ENCODE data around the gene FAM120A. TPM values are rescaled to one million over a fixed set of nuclear protein-coding genes. Genes with fewer than 3 reads are reported as not detected.

The FAM120A gene
- total and polyA plus RNA-seq, 11 donors, result 37.9 to 123 (median 113) TPM

DNA sequence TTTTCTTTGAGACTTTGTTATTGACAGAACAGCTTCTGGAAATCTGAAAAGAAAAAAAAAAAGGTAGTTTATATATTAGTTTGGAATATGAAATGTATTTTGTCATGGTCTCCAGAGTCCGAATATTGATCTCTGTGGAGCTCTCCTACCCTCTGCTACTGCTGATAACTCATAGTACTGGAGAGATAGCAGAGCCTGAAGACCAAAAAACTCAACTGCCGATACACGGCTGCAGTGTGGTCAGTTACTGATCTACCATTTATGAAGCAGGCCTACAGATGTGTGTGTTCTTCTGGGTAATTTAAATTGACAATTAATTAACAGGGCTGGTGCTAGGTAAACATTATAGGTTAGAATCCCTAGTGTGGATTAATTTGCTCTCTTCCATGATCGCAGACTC lies 3.8 kb upstream of the FAM120A start:
- no peak overlapping the region for H3K4me3 ChIP-seq
- H3K4me1 ChIP-seq, result peaks cover 0 to 20% (median 15%) of the 10 kb centered on the region in 12 donors
- no peak overlapping the region for H3K27ac ChIP-seq
- no peak for TF ChIP-seq POLR2A (IDR thresholded peaks at IDR 0.05)
- TF ChIP-seq CTCF (IDR thresholded peaks at IDR 0.05), result no peak
- DNase-seq, result no peak
- no peak for ATAC-seq
- no peaks in the 10 kb centered on the region for H3K9me3 ChIP-seq
- intact Hi-C loops (cut with DNase I), result loop anchor here in 2 of 10 donors (10.0 kb wide), 3 partner anchors 127 to 343 kb away; partner anchors contain the start of gene PHF2 (in 1 of the 2)
- WGBS, 4 donors, result 82 to 96% (median 95%) methylated on average over 4 of the region's 4 CpGs
- peaks cover 0 to 52% (median 43%) of the 10 kb centered on the region in 9 donors for H3K36me3 ChIP-seq
- no peaks in the 10 kb centered on the region for H3K27me3 ChIP-seq

GRCh38 chr9:93451849-93452709 lies 594 bp downstream of the FAM120A start:
- Histone ChIP-seq H3K9me3 (no peaks in the 10 kb centered on the region), H3K4me3 (peak overlapping the region; percentile 68 to 99 (median 93)), H3K4me1 (peaks cover 0 to 54% (median 41%) of the 10 kb centered on the region in 12 donors), H3K27ac (peak overlapping the region; percentile 77 to 97 (median 96)), H3K27me3 (no peaks in the 10 kb centered on the region), H3K36me3 (peaks cover 0 to 31% (median 28%) of the 10 kb centered on the region in 9 donors)
- DNase-seq, result peak; percentile 51 to 80 (median 57)
- TF ChIP-seq POLR2A (IDR thresholded peaks at IDR 0.05) (no peak), CTCF (IDR thresholded peaks at IDR 0.05) (peak in 2 of 12 donors; percentile 22 to 25)
- WGBS, 4 donors, result 0 to 1% (median 0%) methylated on average over 29 to 92 of the region's 92 CpGs
- intact Hi-C loops (cut with DNase I), result loop anchor here in 9 of 10 donors (1.0 to 10.0 kb wide), 11 partner anchors 50 to 355 kb away; partner anchors contain the start of genes CARD19 (in 2 of the 9) and NINJ1 (in 1 of the 9)
- peak in 3 of 4 donors; percentile 11 to 29 (median 25) for ATAC-seq

DNA sequence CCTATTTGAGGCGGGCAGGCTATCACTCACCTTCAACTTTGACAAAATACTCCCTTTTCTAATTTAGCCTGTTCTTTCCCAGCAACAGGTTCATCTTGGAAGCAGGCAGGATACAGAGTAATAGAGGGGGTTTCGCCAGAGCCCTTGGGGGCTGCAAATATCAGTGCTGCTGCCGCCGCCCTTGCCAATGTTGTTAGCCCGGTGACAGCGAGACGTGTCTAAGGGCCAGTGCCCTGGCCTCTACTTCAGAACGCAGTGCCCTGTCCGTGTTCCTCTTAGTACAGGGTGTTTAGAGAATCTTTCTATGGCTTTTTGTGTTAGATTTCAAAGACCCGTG lies 1.2 kb downstream of the FAM120A start:
- peaks cover 0 to 60% (median 41%) of the 10 kb centered on the region in 12 donors for H3K4me1 ChIP-seq
- intact Hi-C loops (cut with DNase I), result loop anchor here in 9 of 10 donors (1.0 to 10.0 kb wide), 11 partner anchors 50 to 355 kb away; partner anchors contain the start of genes CARD19 (in 2 of the 9) and NINJ1 (in 1 of the 9)
- ATAC-seq, result peak; percentile 8 to 45 (median 36)
- H3K27me3 ChIP-seq, result no peaks in the 10 kb centered on the region
- WGBS, 4 donors, result 0 to 1% (median 0%) methylated on average over 10 of the region's 10 CpGs
- peaks cover 0 to 25% (median 22%) of the 10 kb centered on the region in 9 donors for H3K36me3 ChIP-seq
- TF ChIP-seq POLR2A (IDR thresholded peaks at IDR 0.05) (no peak), CTCF (IDR thresholded peaks at IDR 0.05) (no peak)
- H3K9me3 ChIP-seq, result no peaks in the 10 kb centered on the region
- H3K27ac ChIP-seq, result peak overlapping the region; percentile 77 to 97 (median 96)
- DNase-seq, result peak in 4 of 5 donors; percentile 25 to 59 (median 35)
- peak overlapping the region; percentile 68 to 99 (median 93) for H3K4me3 ChIP-seq
